ENCODE measurements around the gene NAPSA.

GRCh38 chr19:50387176-50387867 lies 21.9 kb upstream of the NAPSA start:
- no peak for TF ChIP-seq POLR2AphosphoS5 (IDR thresholded peaks at IDR 0.05)
- TF ChIP-seq EP300 (IDR thresholded peaks at IDR 0.05) = no peak
